ENCODE measurements around the gene TFCP2L1.

GRCh38 chr2:121304941-121305340 lies 19.9 kb upstream of the TFCP2L1 start:
- no peak for TF ChIP-seq POLR2A (IDR thresholded peaks at IDR 0.05; ENCODE audit: low read depth, low read length)
- no peak for TF ChIP-seq POLR2AphosphoS5 (IDR thresholded peaks at IDR 0.05; ENCODE audit: low read depth, low read length)
